DOHH2 (cell line): ENCODE results near the gene TRPV6.

Source experiments
- H3F3A ChIP-seq: fragments of 200-600 bp; sonication (generic), shearing (Covaris generic); 2 replicates; pipeline ENCODE4 v1.6.0; 2016; ENCODE audit warnings: antibody characterized with exemption, mild to moderate bottlenecking; ENCODE audit not compliant: control insufficient read depth, insufficient read depth
- H3K27ac ChIP-seq: fragments of 200-600 bp; sonication (generic); 2 replicates; pipeline ENCODE4 v1.5.1; 2014; ENCODE audit warnings: low read depth, mild to moderate bottlenecking, low read length, moderate library complexity
- H3K27me3 ChIP-seq: fragments of 200-600 bp; sonication (generic); 2 replicates; pipeline ENCODE4 v1.6.1; 2014; ENCODE audit warnings: mild to moderate bottlenecking, low read length, mixed read lengths; ENCODE audit not compliant: control insufficient read depth
- H3K36me3 ChIP-seq: fragments of 200-600 bp; sonication (generic); 2 replicates; pipeline ENCODE4 v1.6.1; 2014; ENCODE audit warnings: mild to moderate bottlenecking, low read length, moderate library complexity, mixed read lengths; ENCODE audit not compliant: control insufficient read depth
- H3K4me1 ChIP-seq: fragments of 200-600 bp; sonication (generic); 2 replicates; pipeline ENCODE4 v1.6.1; 2014; ENCODE audit warnings: mild to moderate bottlenecking, low read length, mixed read lengths; ENCODE audit not compliant: control insufficient read depth
- H3K4me2 ChIP-seq: fragments of 200-600 bp; sonication (generic); 2 replicates; pipeline ENCODE4 v1.6.0; 2014; ENCODE audit warnings: mild to moderate bottlenecking, low read length, moderate library complexity
- H3K4me3 ChIP-seq: fragments of 200-600 bp; sonication (generic); 2 replicates; pipeline ENCODE4 v1.5.1; 2014; ENCODE audit warnings: mild to moderate bottlenecking, low read length, mixed read lengths
- H3K79me2 ChIP-seq: fragments of 200-600 bp; sonication (generic); 2 replicates; pipeline ENCODE4 v1.6.1; 2014; ENCODE audit warnings: mild to moderate bottlenecking, low read length, mixed read lengths; ENCODE audit not compliant: control insufficient read depth
- H3K9me2 ChIP-seq: fragments of 200-600 bp; sonication (generic); replicated peaks from 2 replicates; pipeline ENCODE4 v1.6.1; 2014; ENCODE audit warnings: mild to moderate bottlenecking, low read length, mixed read lengths; ENCODE audit not compliant: control insufficient read depth
- H3K9me3 ChIP-seq: fragments of 200-600 bp; sonication (generic); 2 replicates; pipeline ENCODE4 v1.6.1; 2014; ENCODE audit warnings: antibody characterized with exemption, low read length, mixed read lengths; ENCODE audit not compliant: control insufficient read depth, insufficient read depth
- H4K20me1 ChIP-seq: fragments of 200-600 bp; sonication (generic); 2 replicates; pipeline ENCODE4 v1.6.0; 2014; ENCODE audit warnings: low read depth, mild to moderate bottlenecking, antibody characterized with exemption, low read length, moderate library complexity; ENCODE audit not compliant: control insufficient read depth, insufficient read depth
- CTCF ChIP-seq: fragments of 200-600 bp; sonication (generic); IDR thresholded peaks from one replicate; pipeline ENCODE4 v1.5.1; 2014; ENCODE audit warnings: antibody characterized with exemption, mild to moderate bottlenecking, low read depth, low read length; ENCODE audit not compliant: poor library complexity, severe bottlenecking
- EZH2phosphoT487 ChIP-seq: fragments of 200-600 bp; sonication (generic); IDR thresholded peaks from 2 replicates; pipeline ENCODE4 v1.6.1; 2017; ENCODE audit warnings: borderline replicate concordance, mild to moderate bottlenecking, antibody characterized with exemption, low read length, moderate library complexity, mixed read lengths

Gene TRPV6

GRCh38 chr7:142886866-142887265 lies 1.3 kb upstream of the TRPV6 start:
- TF ChIP-seq CTCF (no peak), EZH2phosphoT487 (no peak)
- Histone ChIP-seq H3K9me3 (no peaks in the 10 kb centered on the region), H3K36me3 (no peaks in the 10 kb centered on the region), H3K4me3 (no peak overlapping the region), H3K79me2 (no peaks in the 10 kb centered on the region), H3K4me1 (no peaks in the 10 kb centered on the region), H3K4me2 (no peak overlapping the region), H3K27me3 (peaks cover 10% of the 10 kb centered on the region; the same call in 1 of the 2 replicates), H3K9me2 (no peaks in the 10 kb centered on the region), H4K20me1 (no peaks in the 10 kb centered on the region; the same call in 1 of the 2 replicates), H3F3A (no peaks in the 10 kb centered on the region), H3K27ac (no peak overlapping the region)

GRCh38 chr7:142884286-142884640 lies 1.3 kb downstream of the TRPV6 start:
- H3K79me2 ChIP-seq: no peaks in the 10 kb centered on the region
- no peak overlapping the region for H3K4me3 ChIP-seq
- no peaks in the 10 kb centered on the region for H3K9me3 ChIP-seq
- no peaks in the 10 kb centered on the region for H3F3A ChIP-seq
- H3K27me3 ChIP-seq: peaks cover 24% of the 10 kb centered on the region
- TF ChIP-seq EZH2phosphoT487 (no peak), CTCF (no peak)
- H3K36me3 ChIP-seq: no peaks in the 10 kb centered on the region
- H4K20me1 ChIP-seq: no peaks in the 10 kb centered on the region; the same call in 1 of the 2 replicates
- no peak overlapping the region for H3K4me2 ChIP-seq
- no peaks in the 10 kb centered on the region for H3K4me1 ChIP-seq
- H3K27ac ChIP-seq: no peak overlapping the region
- no peaks in the 10 kb centered on the region for H3K9me2 ChIP-seq

GRCh38 chr7:142883571-142884285 lies 1.8 kb downstream of the TRPV6 start:
- no peak for TF ChIP-seq EZH2phosphoT487
- TF ChIP-seq CTCF: no peak

GRCh38 chr7:142883145-142883544 lies 2.4 kb downstream of the TRPV6 start:
- H3K27ac ChIP-seq: no peak overlapping the region

More at GRCh38 chr7:142883571-142884285, 1.8 kb downstream of the TRPV6 start:
- Histone ChIP-seq H3K4me1 (no peaks in the 10 kb centered on the region), H3K36me3 (no peaks in the 10 kb centered on the region), H3K9me2 (no peaks in the 10 kb centered on the region), H4K20me1 (no peaks in the 10 kb centered on the region; the same call in 1 of the 2 replicates), H3K4me3 (no peak overlapping the region), H3K27ac (no peak overlapping the region), H3F3A (no peaks in the 10 kb centered on the region), H3K27me3 (peaks cover 30% of the 10 kb centered on the region), H3K79me2 (no peaks in the 10 kb centered on the region), H3K9me3 (no peaks in the 10 kb centered on the region), H3K4me2 (no peak overlapping the region)

More at GRCh38 chr7:142883145-142883544, 2.4 kb downstream of the TRPV6 start:
- Histone ChIP-seq H3K79me2 (no peaks in the 10 kb centered on the region), H4K20me1 (no peaks in the 10 kb centered on the region; the same call in 1 of the 2 replicates), H3K27me3 (peaks cover 36% of the 10 kb centered on the region), H3K4me1 (no peaks in the 10 kb centered on the region), H3K4me2 (no peak overlapping the region), H3K9me3 (no peaks in the 10 kb centered on the region), H3K36me3 (no peaks in the 10 kb centered on the region), H3K9me2 (no peaks in the 10 kb centered on the region), H3K4me3 (no peak overlapping the region), H3F3A (no peaks in the 10 kb centered on the region)
- TF ChIP-seq CTCF (no peak), EZH2phosphoT487 (no peak)
